ENCODE measurements around the gene KCNK18.

DNA sequence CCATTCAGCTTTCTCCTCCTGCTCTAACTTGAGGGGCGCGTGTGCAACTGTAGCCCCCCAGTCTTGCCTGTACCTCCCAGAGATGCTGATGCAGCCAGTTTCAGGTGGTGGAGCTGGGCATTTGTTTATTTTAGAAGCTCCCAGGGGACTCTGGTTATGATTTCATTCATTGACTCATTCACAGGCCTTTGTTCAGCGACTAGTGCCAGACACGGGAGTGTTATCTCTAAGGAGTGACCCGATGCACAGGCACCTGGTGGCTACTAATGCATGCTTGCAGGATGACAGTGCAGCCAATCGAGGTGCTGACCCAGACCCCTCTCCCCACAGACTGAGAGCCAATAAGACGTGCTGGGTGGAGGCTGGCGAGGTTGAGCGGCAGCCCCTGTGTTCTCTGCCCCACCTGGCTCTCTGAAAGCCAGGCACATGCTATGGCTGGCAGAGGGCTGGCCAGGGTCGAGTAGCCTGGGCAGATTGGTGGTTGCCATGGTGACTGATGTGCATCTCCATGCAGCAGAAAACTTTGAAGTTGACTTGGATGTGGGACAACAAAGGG is 23.9 kb downstream of the KCNK18 start:
- TF ChIP-seq, protein P1, sequence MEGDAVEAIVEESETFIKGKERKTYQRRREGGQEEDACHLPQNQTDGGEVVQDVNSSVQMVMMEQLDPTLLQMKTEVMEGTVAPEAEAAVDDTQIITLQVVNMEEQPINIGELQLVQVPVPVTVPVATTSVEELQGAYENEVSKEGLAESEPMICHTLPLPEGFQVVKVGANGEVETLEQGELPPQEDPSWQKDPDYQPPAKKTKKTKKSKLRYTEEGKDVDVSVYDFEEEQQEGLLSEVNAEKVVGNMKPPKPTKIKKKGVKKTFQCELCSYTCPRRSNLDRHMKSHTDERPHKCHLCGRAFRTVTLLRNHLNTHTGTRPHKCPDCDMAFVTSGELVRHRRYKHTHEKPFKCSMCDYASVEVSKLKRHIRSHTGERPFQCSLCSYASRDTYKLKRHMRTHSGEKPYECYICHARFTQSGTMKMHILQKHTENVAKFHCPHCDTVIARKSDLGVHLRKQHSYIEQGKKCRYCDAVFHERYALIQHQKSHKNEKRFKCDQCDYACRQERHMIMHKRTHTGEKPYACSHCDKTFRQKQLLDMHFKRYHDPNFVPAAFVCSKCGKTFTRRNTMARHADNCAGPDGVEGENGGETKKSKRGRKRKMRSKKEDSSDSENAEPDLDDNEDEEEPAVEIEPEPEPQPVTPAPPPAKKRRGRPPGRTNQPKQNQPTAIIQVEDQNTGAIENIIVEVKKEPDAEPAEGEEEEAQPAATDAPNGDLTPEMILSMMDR (IDR thresholded peaks at IDR 0.05), result no peak
- TF ChIP-seq POLR2A (IDR thresholded peaks at IDR 0.05), result no peak

Measured in body of pancreas (tissue), 4 donors.